SK-N-MC (cell line): ENCODE data around the gene CALHM5.

Source experiments
- DNase-seq: peaks from one replicate; pipeline ENCODE4 v3.0.0-alpha.2; 2011; ENCODE audit warnings: low read depth, low spot score
- H3K27ac ChIP-seq: fragments of 200-600 bp; sonication (generic); 2 replicates; pipeline ENCODE4 v1.5.1; 2016; ENCODE audit warnings: mixed run types
- H3K36me3 ChIP-seq: fragments of 200-600 bp; sonication (generic); 2 replicates; pipeline ENCODE4 v1.6.1; 2017; ENCODE audit warnings: antibody characterized with exemption, low read length, mixed read lengths; ENCODE audit not compliant: insufficient read depth
- H3K4me3 ChIP-seq: fragments of 200-600 bp; sonication (generic); 2 replicates; pipeline ENCODE4 v1.5.1; 2016
- H3K9ac ChIP-seq: fragments of 200-600 bp; sonication (generic); 2 replicates; pipeline ENCODE4 v1.8.0; 2017; ENCODE audit warnings: mixed run types, mixed read lengths; ENCODE audit not compliant: insufficient read length
- H3K9me3 ChIP-seq: fragments of 200-600 bp; sonication (generic); 2 replicates; pipeline ENCODE4 v1.6.1; 2017; ENCODE audit warnings: low read depth, mild to moderate bottlenecking, antibody characterized with exemption, low read length, moderate library complexity, mixed read lengths
- EZH2 ChIP-seq: fragments of 200-600 bp; sonication (generic); IDR thresholded peaks from one replicate; pipeline ENCODE4 v1.6.1; 2017; ENCODE audit warnings: antibody characterized with exemption
- FOXP2 ChIP-seq: optimal IDR thresholded peaks from 2 replicates; pipeline ENCODE3; 2011; ENCODE audit warnings: mild to moderate bottlenecking, moderate library complexity; ENCODE audit not compliant: insufficient read depth; ENCODE audit errors: extremely low read length, control extremely low read depth
- POLR2AphosphoS5 ChIP-seq: IDR thresholded peaks from 2 replicates; pipeline ENCODE4 v1.6.1; 2012; ENCODE audit warnings: mild to moderate bottlenecking, low read depth, low read length, borderline replicate concordance

CALHM5 gene

GRCh38 chr6:116497113-116497676, 14.2 kb upstream of the CALHM5 start:
- Histone ChIP-seq H3K9ac (no peak overlapping the region), H3K36me3 (no peaks in the 10 kb centered on the region), H3K4me3 (no peak overlapping the region), H3K9me3 (no peaks in the 10 kb centered on the region), H3K27ac (no peak overlapping the region)
- TF ChIP-seq POLR2AphosphoS5 (no peak), FOXP2 (no peak), EZH2 (no peak)
- DNase-seq, result no peak

GRCh38 chr6:116500969-116501433, 10.4 kb upstream of the CALHM5 start:
- TF ChIP-seq FOXP2 (no peak), EZH2 (no peak), POLR2AphosphoS5 (no peak)
- H3K27ac ChIP-seq, result no peak overlapping the region
- no peaks in the 10 kb centered on the region for H3K9me3 ChIP-seq
- no peaks in the 10 kb centered on the region for H3K36me3 ChIP-seq
- no peak overlapping the region for H3K9ac ChIP-seq
- H3K4me3 ChIP-seq, result no peak overlapping the region
- DNase-seq, result no peak

GRCh38 chr6:116507324-116507723, 4.1 kb upstream of the CALHM5 start:
- DNase-seq, result no peak
- TF ChIP-seq FOXP2 (no peak), POLR2AphosphoS5 (no peak), EZH2 (no peak)
- no peaks in the 10 kb centered on the region for H3K9me3 ChIP-seq
- no peaks in the 10 kb centered on the region for H3K36me3 ChIP-seq
- no peak overlapping the region for H3K4me3 ChIP-seq
- no peak overlapping the region for H3K9ac ChIP-seq
- H3K27ac ChIP-seq, result no peak overlapping the region

- Histone ChIP-seq H3K9ac (no peak overlapping the region), H3K4me3 (no peak overlapping the region), H3K36me3 (no peaks in the 10 kb centered on the region), H3K27ac (no peak overlapping the region), H3K9me3 (no peaks in the 10 kb centered on the region)
- DNase-seq, result no peak
- TF ChIP-seq FOXP2 (no peak), EZH2 (no peak), POLR2AphosphoS5 (no peak)
Measured at GRCh38 chr6:116508527-116508926, 2.9 kb upstream of the CALHM5 start.

- peak overlapping the region; percentile 0; the same call in 1 of the 2 replicates for H3K27ac ChIP-seq
- H3K4me3 ChIP-seq, result peak overlapping the region; percentile 45; the same call in 1 of the 2 replicates
- no peak overlapping the region for H3K9ac ChIP-seq
Measured at GRCh38 chr6:116512111-116512559, 696 bp downstream of the CALHM5 start.

GRCh38 chr6:116512734-116513133, 1.3 kb downstream of the CALHM5 start:
- H3K4me3 ChIP-seq, result no peak overlapping the region
- H3K9ac ChIP-seq, result no peak overlapping the region
- no peaks in the 10 kb centered on the region for H3K9me3 ChIP-seq
- no peak for DNase-seq
- H3K27ac ChIP-seq, result no peak overlapping the region
- H3K36me3 ChIP-seq, result no peaks in the 10 kb centered on the region
- no peak for TF ChIP-seq EZH2
- TF ChIP-seq FOXP2, result no peak
- no peak; the same call in 1 of the 2 replicates for TF ChIP-seq POLR2AphosphoS5

More at GRCh38 chr6:116512111-116512559, 696 bp downstream of the CALHM5 start:
- TF ChIP-seq EZH2, result no peak
- TF ChIP-seq FOXP2, result no peak
- no peak for TF ChIP-seq POLR2AphosphoS5
- Histone ChIP-seq H3K36me3 (no peaks in the 10 kb centered on the region), H3K9me3 (no peaks in the 10 kb centered on the region)
- no peak for DNase-seq

- Histone ChIP-seq H3K4me3 (no peak overlapping the region), H3K27ac (no peak overlapping the region), H3K36me3 (no peaks in the 10 kb centered on the region), H3K9ac (no peak overlapping the region), H3K9me3 (no peaks in the 10 kb centered on the region)
- TF ChIP-seq POLR2AphosphoS5 (no peak), FOXP2 (no peak), EZH2 (no peak)
- no peak for DNase-seq
Measured at GRCh38 chr6:116513224-116513875, 1.9 kb downstream of the CALHM5 start.

- TF ChIP-seq FOXP2, result no peak
- TF ChIP-seq POLR2AphosphoS5, result no peak
- no peak for TF ChIP-seq EZH2
- Histone ChIP-seq H3K9me3 (no peaks in the 10 kb centered on the region), H3K36me3 (no peaks in the 10 kb centered on the region), H3K9ac (no peak overlapping the region), H3K27ac (no peak overlapping the region), H3K4me3 (no peak overlapping the region)
- no peak for DNase-seq
Measured at GRCh38 chr6:116514111-116514510, 2.7 kb downstream of the CALHM5 start.
